ENCODE measurements around the gene ARL15. TPM values are rescaled to one million over a fixed set of nuclear protein-coding genes. Genes with fewer than 3 reads are reported as not detected.

The ARL15 gene
- total RNA-seq, 1 experiment from 2014 or later, result 0.50 TPM

GRCh38 chr5:54251981-54252380, 58.4 kb downstream of the ARL15 start:
- peak in 1 of 2 experiments; percentile 78 for DNase-seq
- no peaks in the 10 kb centered on the region for H4K20me1 ChIP-seq (ENCODE audit: insufficient read depth)
- intact Hi-C loops (cut with micrococcal nuclease; ENCODE audit: unreplicated experiment), result no loop called here

DNA sequence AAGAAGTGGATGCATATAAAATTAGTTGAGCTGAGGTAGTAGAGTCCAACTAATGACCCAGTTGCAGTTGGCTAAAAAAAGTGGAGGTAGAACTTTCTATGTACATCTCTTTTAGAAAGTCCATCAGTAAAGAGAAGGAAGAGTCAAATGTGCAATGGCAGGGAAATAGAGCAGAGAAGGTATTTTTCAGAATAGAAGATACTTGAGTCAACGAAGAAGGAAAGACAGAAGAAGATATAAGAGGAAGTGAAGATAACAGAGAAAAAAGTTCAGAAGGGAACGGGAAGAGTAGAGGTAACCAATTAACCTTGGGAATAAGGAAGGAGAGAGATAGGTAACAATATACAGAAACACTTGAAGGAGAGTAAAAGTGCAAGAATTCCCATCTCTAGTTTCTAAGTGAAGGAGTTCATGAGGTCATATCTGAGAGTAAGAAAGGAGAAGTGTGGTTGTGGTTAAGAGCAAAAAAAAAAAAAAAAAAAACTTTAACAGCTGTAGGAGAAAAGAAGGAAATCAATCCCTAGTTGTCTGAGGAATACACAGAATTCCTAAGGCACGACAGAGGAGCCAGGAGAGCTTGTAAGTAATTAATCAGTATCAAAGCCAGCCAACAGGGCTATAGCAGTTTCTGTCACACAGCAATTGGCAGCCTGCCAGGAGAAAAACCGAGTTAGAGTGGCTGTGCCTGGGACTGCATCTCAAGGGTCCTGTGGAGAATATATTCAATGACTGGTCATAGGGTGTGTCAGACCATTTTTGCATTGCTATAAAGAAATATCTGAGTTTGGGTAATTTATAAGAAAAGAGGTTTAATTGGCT, 61.0 kb downstream of the ARL15 start:
- peaks cover 7% of the 10 kb centered on the region for H3K4me1 ChIP-seq (replicated peaks; ENCODE audit: insufficient read depth)
- DNase-seq, result no peak
- H3K9me3 ChIP-seq (ENCODE audit: insufficient read depth, low read depth), result no peaks in the 10 kb centered on the region
- no peak overlapping the region for H2AFZ ChIP-seq
- no peak overlapping the region for H3K27ac ChIP-seq
- TF ChIP-seq EZH2 (IDR thresholded peaks at IDR 0.05; ENCODE audit: low read depth) (no peak), CTCF (conservative IDR thresholded peaks at IDR 0.05) (no peak)
- H3K79me2 ChIP-seq (ENCODE audit: low read depth), result no peaks in the 10 kb centered on the region
- peaks cover 6% of the 10 kb centered on the region; the same call in 1 of the 2 replicates for H3F3A ChIP-seq (ENCODE audit: insufficient read depth, low read depth)
- H3K9me2 ChIP-seq (ENCODE audit: insufficient read depth), result no peaks in the 10 kb centered on the region
- intact Hi-C loops (cut with micrococcal nuclease; ENCODE audit: unreplicated experiment), result loop anchor here (10.0 kb wide), 2 partner anchors 235 to 645 kb away; no protein-coding TSS in a partner anchor
- H4K20me1 ChIP-seq (ENCODE audit: insufficient read depth), result no peaks in the 10 kb centered on the region
- H3K27me3 ChIP-seq (ENCODE audit: insufficient read depth, low read depth), result no peaks in the 10 kb centered on the region
- no peak overlapping the region for H3K4me3 ChIP-seq
- ChIA-PET CTCF (interaction anchor here (0.7 kb wide), 1 partner anchor 410 kb away, joined by 4 read pairs; no protein-coding TSS in a partner anchor), POLR2A (ENCODE audit: unreplicated experiment) (no interaction called here)
- no peaks in the 10 kb centered on the region for H3K36me3 ChIP-seq (ENCODE audit: low read depth)
- no peak overlapping the region for H3K4me2 ChIP-seq
- BruUV-seq (replicated peaks), result no TSS peak

More at GRCh38 chr5:54251981-54252380, 58.4 kb downstream of the ARL15 start:
- Histone ChIP-seq H3K4me3 (no peak overlapping the region), H3K79me2 (ENCODE audit: low read depth) (no peaks in the 10 kb centered on the region), H3K4me2 (no peak overlapping the region), H3K4me1 (replicated peaks; ENCODE audit: insufficient read depth) (peaks cover 7% of the 10 kb centered on the region), H3F3A (ENCODE audit: insufficient read depth, low read depth) (peaks cover 6% of the 10 kb centered on the region; the same call in 1 of the 2 replicates), H3K27me3 (ENCODE audit: insufficient read depth, low read depth) (no peaks in the 10 kb centered on the region), H2AFZ (no peak overlapping the region), H3K27ac (peak overlapping the region; percentile 20; the same call in 1 of the 2 replicates), H3K9me3 (ENCODE audit: insufficient read depth, low read depth) (no peaks in the 10 kb centered on the region), H3K9me2 (ENCODE audit: insufficient read depth) (no peaks in the 10 kb centered on the region), H3K36me3 (ENCODE audit: low read depth) (no peaks in the 10 kb centered on the region)
- TF ChIP-seq EZH2 (IDR thresholded peaks at IDR 0.05; ENCODE audit: low read depth), result no peak
- TF ChIP-seq CTCF (conservative IDR thresholded peaks at IDR 0.05), result no peak
- ChIA-PET CTCF (no interaction called here), POLR2A (ENCODE audit: unreplicated experiment) (no interaction called here)
- BruUV-seq (replicated peaks), result no TSS peak

DNA sequence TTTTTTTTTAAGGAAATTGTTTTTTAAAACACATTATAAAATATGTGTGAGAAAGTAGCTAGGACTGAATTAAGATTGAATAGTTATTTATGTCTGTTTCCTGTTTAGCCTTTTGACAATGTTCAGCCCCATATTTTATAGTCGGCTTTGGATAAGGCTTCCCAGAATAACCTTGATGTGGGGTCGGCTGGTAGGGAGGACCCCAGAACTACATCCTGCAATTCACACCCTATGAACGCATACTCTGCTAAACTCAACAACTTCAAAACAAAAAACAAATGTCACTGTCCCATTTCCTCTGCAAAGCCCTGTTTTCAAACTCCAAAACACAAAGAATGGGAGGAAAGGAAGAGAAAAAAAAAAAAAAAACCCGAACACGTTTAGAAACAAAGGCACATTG, 63.1 kb downstream of the ARL15 start:
- intact Hi-C loops (cut with micrococcal nuclease; ENCODE audit: unreplicated experiment), result loop anchor here (10.0 kb wide), 2 partner anchors 238 to 648 kb away; no protein-coding TSS in a partner anchor

More for the DNA sequence above, 63.1 kb downstream of the ARL15 start:
- no TSS peak for BruUV-seq (replicated peaks)
- Histone ChIP-seq H3K79me2 (ENCODE audit: low read depth) (no peaks in the 10 kb centered on the region), H3K27ac (no peak overlapping the region), H3F3A (ENCODE audit: insufficient read depth, low read depth) (peaks cover 4% of the 10 kb centered on the region; the same call in 1 of the 2 replicates), H3K4me2 (no peak overlapping the region), H3K36me3 (ENCODE audit: low read depth) (no peaks in the 10 kb centered on the region), H4K20me1 (ENCODE audit: insufficient read depth) (no peaks in the 10 kb centered on the region), H2AFZ (no peak overlapping the region), H3K9me2 (ENCODE audit: insufficient read depth) (no peaks in the 10 kb centered on the region), H3K27me3 (ENCODE audit: insufficient read depth, low read depth) (no peaks in the 10 kb centered on the region), H3K4me3 (no peak overlapping the region), H3K9me3 (ENCODE audit: insufficient read depth, low read depth) (no peaks in the 10 kb centered on the region), H3K4me1 (replicated peaks; ENCODE audit: insufficient read depth) (peaks cover 1% of the 10 kb centered on the region)
- POLR2A ChIA-PET (ENCODE audit: unreplicated experiment), result no interaction called here
- CTCF ChIA-PET, result no interaction called here
- DNase-seq, result no peak
- TF ChIP-seq EZH2 (IDR thresholded peaks at IDR 0.05; ENCODE audit: low read depth) (no peak), CTCF (conservative IDR thresholded peaks at IDR 0.05) (no peak)
